ENCODE results near the gene NEAT1.
A peak's percentile ranks its signal among the peaks of the same experiment; 100 is the strongest.

The NEAT1 gene

DNA sequence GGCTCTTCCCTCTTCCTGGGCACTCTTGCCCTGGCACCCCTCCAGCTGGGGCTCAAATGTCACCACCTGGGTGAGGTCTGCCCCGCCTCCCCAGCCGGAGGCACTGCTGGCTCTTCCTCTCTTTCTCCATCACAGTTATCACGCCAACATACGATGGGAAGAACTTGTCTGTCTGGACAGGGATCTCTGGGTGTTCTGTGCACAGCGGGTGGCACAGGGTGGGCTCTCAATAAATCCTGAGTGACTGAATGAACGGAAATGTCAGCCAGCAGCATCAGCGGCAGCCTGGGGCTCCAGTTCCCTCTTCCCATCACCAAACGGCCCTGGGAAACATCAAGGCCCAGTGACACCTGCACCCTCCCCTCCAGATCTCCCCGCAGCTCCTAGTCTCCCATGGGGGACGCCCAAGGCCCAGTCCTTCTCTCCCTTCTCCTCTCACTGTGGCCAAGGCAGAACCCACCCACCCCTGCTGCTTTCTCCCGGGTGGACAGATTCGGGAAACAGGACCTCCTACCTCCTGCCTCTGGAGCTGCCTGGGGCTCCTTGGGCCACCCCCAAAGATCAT is 39.7 kb upstream of the NEAT1 start:
- H3K4me3 Mint-ChIP-seq, result peak overlapping the region; percentile 89
- H3K36me3 Mint-ChIP-seq (ENCODE audit: low read depth), result no peaks in the 10 kb centered on the region
- H3K4me1 Mint-ChIP-seq (ENCODE audit: low read depth), result peaks cover 68% of the 10 kb centered on the region
- H3K27me3 Mint-ChIP-seq, result no peaks in the 10 kb centered on the region
- no peaks in the 10 kb centered on the region for H3K9me3 Mint-ChIP-seq
- H3K27ac Mint-ChIP-seq, result peak overlapping the region; percentile 99

DNA sequence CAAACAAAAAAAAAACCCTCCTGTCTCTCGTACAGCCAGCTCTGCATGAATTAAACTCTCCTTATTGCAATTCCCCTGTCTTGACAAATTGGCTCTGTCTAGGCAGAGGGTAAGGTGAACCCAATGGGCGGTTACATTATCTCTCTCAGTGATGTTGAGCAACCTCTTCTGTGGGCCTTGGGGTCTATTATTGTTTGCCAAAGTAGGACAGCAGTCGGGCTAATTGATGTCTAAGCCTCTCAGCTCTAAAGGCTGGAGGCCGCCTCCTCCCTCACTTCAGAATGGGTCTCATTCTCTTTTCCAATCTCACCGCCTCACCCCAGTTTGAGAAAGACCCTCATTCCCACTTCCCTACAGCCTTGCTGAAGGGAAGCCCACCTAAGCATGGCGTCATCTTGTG is 38.8 kb upstream of the NEAT1 start:
- H3K4me3 Mint-ChIP-seq, result peak overlapping the region; percentile 59
- peaks cover 77% of the 10 kb centered on the region for H3K4me1 Mint-ChIP-seq (ENCODE audit: low read depth)
- no peaks in the 10 kb centered on the region for H3K9me3 Mint-ChIP-seq
- peak overlapping the region; percentile 99 for H3K27ac Mint-ChIP-seq
- H3K27me3 Mint-ChIP-seq, result no peaks in the 10 kb centered on the region
- peaks cover 2% of the 10 kb centered on the region for H3K36me3 Mint-ChIP-seq (ENCODE audit: low read depth)

DNA sequence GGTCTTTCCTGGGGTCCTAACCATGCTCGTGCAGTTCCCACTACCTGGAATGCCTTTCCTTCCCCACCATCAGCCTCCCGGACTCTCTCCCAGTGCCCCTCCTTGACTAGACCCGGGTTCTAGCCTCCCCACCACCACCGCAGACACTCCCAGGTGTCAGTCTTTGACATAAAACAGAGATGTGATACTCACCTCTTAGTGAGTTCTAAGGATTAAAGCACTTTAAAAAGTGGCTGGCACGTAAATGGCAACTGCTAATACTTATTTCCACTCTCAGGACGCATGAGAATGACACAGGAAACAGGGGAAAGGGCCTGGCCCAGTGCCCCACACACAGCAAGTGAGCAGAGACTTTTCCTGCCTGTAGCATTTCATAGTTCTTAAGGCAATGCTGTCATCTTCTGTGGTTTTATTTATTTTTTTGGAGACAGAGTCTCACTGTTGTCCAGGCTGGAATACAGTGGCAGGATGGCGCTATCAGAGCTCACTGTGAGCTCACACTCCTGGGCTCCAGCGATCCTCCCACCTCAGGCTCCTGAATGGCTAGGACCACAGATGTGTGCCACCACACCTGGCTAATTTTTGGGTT is 38.2 kb upstream of the NEAT1 start:
- Mint-ChIP-seq H3K4me3 (peak overlapping the region; percentile 59), H3K4me1 (ENCODE audit: low read depth) (peaks cover 83% of the 10 kb centered on the region), H3K36me3 (ENCODE audit: low read depth) (peaks cover 6% of the 10 kb centered on the region), H3K27ac (peak overlapping the region; percentile 99), H3K9me3 (no peaks in the 10 kb centered on the region), H3K27me3 (no peaks in the 10 kb centered on the region)

DNA sequence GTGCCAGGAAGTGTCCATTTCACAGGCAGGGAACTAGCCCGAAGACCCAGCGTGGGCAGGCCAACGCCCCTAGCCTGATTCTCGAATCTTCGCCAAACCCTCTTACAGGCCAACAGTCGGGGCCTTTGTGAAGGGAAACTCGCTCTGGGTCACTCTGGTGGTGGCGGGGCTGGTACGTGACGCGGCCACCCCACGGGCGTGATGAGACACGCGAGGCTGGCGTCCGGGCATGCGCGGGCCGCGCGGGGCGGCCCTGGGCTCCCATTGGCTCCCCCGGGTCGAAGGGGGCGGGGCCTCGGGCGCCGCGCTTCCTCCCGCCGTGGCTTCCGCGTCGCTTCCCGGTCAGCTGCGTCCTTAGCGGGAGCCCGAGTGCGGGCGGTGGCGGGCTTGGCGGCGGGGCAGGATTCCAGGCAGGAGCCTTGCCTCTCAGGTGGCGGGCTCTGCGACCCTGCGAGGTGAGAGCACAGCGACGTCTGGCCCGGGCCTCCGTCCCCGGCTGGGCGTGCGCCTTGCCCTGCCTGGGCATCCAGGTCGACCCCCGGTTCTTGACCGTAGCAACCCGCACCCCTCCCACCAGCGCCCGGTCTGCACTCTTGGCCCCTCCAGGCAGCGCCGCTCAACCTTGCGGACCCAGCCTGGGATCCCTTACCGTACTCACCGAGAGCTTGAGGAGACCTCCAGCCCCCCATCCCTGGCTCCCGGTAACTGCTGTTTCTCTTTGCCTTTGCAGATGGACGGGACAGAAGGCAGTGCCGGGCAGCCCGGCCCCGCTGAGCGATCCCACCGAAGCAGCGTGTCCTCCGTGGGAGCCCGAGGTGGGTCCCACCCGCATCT is 36.1 kb upstream of the NEAT1 start, which contains the start of gene FRMD8:
Gene FRMD8, plus strand, starts transcription at position 331 of the 834 bp plus-strand sequence. Its CDS starts 400 bp downstream, at position 731.
- Mint-ChIP-seq H3K9me3 (no peaks in the 10 kb centered on the region), H3K4me1 (ENCODE audit: low read depth) (peaks cover 90% of the 10 kb centered on the region), H3K27me3 (no peaks in the 10 kb centered on the region), H3K27ac (peak within 1 kb of the TSS; percentile 99), H3K36me3 (ENCODE audit: low read depth) (peaks cover 6% of the 10 kb centered on the region), H3K4me3 (peak within 1 kb of the TSS; percentile 91)

- Mint-ChIP-seq H3K27me3 (no peaks in the 10 kb centered on the region), H3K27ac (no peak overlapping the region), H3K36me3 (ENCODE audit: low read depth) (peaks cover 11% of the 10 kb centered on the region), H3K4me1 (ENCODE audit: low read depth) (peaks cover 70% of the 10 kb centered on the region), H3K9me3 (no peaks in the 10 kb centered on the region), H3K4me3 (peak overlapping the region; percentile 91)
Observed at GRCh38 chr11:65388731-65389130, 33.9 kb upstream of the NEAT1 start.

GRCh38 chr11:65389294-65389980 is 33.2 kb upstream of the NEAT1 start:
- Mint-ChIP-seq H3K27me3 (no peaks in the 10 kb centered on the region), H3K4me1 (ENCODE audit: low read depth) (peaks cover 63% of the 10 kb centered on the region), H3K36me3 (ENCODE audit: low read depth) (peaks cover 11% of the 10 kb centered on the region), H3K4me3 (peak overlapping the region; percentile 91), H3K9me3 (no peaks in the 10 kb centered on the region), H3K27ac (peak overlapping the region; percentile 16)

- Mint-ChIP-seq H3K4me3 (no peak overlapping the region), H3K27me3 (no peaks in the 10 kb centered on the region), H3K9me3 (no peaks in the 10 kb centered on the region), H3K36me3 (ENCODE audit: low read depth) (peaks cover 11% of the 10 kb centered on the region), H3K27ac (no peak overlapping the region), H3K4me1 (ENCODE audit: low read depth) (peaks cover 54% of the 10 kb centered on the region)
Observed at GRCh38 chr11:65390099-65390941, 32.3 kb upstream of the NEAT1 start.

DNA sequence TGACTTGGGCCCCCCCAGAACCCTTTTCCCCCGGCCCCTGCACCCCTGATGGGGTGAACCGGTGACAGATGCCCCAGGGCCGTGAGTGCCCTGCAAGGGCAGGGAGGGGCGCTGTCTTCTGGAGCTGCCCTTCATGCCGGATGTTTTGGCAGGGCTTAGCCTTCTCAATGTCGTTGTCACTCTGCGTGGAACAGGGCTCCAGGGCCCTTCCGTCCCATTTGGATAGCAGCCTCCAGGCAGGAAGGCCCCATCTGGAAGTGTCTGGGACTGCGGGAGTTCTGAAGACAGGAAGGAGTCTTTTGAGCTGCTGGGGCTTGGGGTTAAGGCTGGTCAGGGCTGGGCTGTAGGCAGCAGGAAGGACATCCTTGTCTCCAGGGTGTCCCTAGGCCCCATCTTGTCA is 31.6 kb upstream of the NEAT1 start:
- no peak overlapping the region for H3K4me3 Mint-ChIP-seq
- H3K27ac Mint-ChIP-seq, result no peak overlapping the region
- H3K4me1 Mint-ChIP-seq (ENCODE audit: low read depth), result peaks cover 48% of the 10 kb centered on the region
- peaks cover 11% of the 10 kb centered on the region for H3K36me3 Mint-ChIP-seq (ENCODE audit: low read depth)
- H3K27me3 Mint-ChIP-seq, result no peaks in the 10 kb centered on the region
- no peaks in the 10 kb centered on the region for H3K9me3 Mint-ChIP-seq

DNA sequence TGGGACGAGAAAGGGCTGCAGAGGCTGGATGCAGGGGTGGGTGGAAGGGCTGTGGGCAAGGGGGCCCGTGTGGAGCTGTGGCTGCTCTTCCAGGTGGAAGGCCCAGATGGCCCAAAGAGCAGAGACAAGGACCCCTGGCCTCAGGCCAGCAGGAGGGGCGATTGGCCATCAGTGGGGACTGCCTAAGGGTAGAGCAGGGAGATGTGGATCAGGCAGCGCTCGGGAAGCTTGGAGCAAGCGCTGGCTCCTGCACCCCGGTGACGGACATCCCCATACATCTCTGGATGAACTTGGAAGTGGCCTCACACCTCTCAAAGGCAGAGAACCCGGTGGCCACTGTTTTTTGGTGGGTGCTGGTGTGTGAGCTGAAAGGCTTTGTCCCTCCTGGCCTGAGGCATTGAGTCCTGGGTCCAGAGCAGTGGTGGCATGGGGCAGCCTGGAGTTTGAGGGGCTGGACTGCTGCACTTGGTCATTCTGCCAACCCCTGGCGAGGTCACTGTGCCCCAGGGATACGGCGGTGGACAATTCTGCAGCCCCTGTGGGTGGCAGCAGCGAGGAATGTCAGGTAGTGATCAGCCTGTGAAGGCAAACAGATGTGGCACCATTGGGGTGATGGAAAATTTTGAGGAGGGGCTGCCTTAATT is 30.3 kb upstream of the NEAT1 start:
- no peaks in the 10 kb centered on the region for H3K9me3 Mint-ChIP-seq
- H3K27ac Mint-ChIP-seq, result no peak overlapping the region
- H3K4me1 Mint-ChIP-seq (ENCODE audit: low read depth), result peaks cover 37% of the 10 kb centered on the region
- H3K27me3 Mint-ChIP-seq, result no peaks in the 10 kb centered on the region
- H3K4me3 Mint-ChIP-seq, result no peak overlapping the region
- peaks cover 15% of the 10 kb centered on the region for H3K36me3 Mint-ChIP-seq (ENCODE audit: low read depth)

DNA sequence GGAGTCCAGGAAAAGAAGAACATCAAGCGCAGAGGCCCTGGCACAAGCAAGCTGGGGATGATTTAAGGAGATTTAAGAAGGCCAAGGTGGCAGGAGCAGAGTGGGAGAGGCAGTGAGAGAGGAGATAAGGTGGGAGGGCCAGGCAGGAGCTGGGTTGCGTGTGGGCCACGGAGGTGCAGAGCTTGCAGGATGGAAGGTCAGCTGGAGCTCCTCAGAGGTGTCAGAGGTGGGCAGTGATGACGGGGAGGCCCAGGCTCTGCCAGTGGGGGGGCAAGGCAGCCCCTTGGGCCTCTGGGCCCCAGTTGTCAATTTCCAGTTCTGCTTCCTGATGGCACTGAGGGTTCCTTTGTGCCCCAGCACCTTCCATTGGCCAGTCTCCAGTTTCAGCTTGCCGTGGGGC is 29.7 kb upstream of the NEAT1 start:
- no peak overlapping the region for H3K27ac Mint-ChIP-seq
- peaks cover 31% of the 10 kb centered on the region for H3K4me1 Mint-ChIP-seq (ENCODE audit: low read depth)
- no peaks in the 10 kb centered on the region for H3K27me3 Mint-ChIP-seq
- no peaks in the 10 kb centered on the region for H3K9me3 Mint-ChIP-seq
- no peak overlapping the region for H3K4me3 Mint-ChIP-seq
- H3K36me3 Mint-ChIP-seq (ENCODE audit: low read depth), result peaks cover 18% of the 10 kb centered on the region

DNA sequence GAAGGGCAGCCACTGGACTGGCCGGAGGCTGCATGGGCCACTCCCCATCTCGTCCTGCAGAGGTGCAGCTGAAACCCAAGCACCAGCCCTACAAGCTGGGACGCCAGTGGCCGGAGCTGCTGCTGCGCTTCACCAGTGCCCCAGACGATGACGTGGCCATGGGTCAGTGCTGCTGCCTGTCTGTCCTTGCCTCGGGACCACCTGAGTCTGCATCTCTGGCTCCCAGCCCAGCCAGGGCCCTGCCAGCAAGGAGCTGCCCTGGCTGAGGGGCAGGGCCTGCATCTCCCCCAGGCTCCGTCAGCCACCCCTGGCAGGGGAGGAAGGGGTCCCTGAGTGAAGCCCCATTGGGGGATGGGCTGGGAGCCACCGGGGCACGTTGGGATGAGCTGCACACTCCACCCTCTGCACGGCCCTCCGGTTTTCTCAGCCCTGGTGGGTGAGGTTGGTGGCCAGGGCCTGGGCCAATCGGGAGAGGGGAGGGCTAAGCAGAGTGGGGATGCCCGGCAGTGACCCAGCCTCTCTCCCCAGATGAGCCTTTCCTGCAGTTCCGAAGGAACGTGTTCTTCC is 29.0 kb upstream of the NEAT1 start:
- Mint-ChIP-seq H3K36me3 (ENCODE audit: low read depth) (peaks cover 24% of the 10 kb centered on the region), H3K4me3 (no peak overlapping the region), H3K27ac (no peak overlapping the region), H3K27me3 (no peaks in the 10 kb centered on the region), H3K9me3 (no peaks in the 10 kb centered on the region), H3K4me1 (ENCODE audit: low read depth) (peaks cover 24% of the 10 kb centered on the region)

GRCh38 chr11:65394125-65394536 is 28.5 kb upstream of the NEAT1 start:
- H3K27ac Mint-ChIP-seq, result no peak overlapping the region
- H3K4me1 Mint-ChIP-seq (ENCODE audit: low read depth), result peaks cover 18% of the 10 kb centered on the region
- H3K27me3 Mint-ChIP-seq, result no peaks in the 10 kb centered on the region
- H3K4me3 Mint-ChIP-seq, result no peak overlapping the region
- no peaks in the 10 kb centered on the region for H3K9me3 Mint-ChIP-seq
- peaks cover 20% of the 10 kb centered on the region for H3K36me3 Mint-ChIP-seq (ENCODE audit: low read depth)

DNA sequence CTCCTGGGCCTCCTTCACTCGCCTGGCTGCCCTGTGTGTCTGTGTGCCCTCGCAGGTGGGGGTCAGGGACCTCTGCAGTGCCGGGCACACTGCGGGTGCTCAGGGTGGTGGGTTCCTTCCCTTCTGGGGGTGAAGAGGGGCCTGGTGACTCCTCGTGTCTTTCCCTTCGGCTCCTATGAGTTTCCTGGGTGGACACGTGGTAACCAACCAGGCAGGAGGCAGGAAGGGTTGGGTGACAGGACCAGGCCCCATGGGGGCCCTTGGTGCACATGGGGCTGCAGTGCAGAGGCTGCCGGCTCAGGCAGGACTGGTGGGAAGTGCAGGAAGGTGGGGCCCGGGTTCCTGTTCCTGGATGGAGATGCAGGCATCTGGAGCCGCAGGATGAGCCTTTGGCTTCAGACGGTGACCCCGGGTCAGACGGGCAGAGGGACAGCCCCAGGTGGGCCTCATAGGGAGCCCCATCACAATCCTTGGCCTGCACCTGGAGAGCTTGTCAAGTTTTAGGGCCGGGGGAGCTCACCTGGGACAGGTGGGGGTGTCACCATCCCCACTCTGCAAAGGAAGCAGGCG is 26.6 kb upstream of the NEAT1 start:
- Mint-ChIP-seq H3K9me3 (no peaks in the 10 kb centered on the region), H3K27ac (no peak overlapping the region), H3K36me3 (ENCODE audit: low read depth) (peaks cover 20% of the 10 kb centered on the region), H3K4me1 (ENCODE audit: low read depth) (peaks cover 2% of the 10 kb centered on the region), H3K27me3 (no peaks in the 10 kb centered on the region), H3K4me3 (no peak overlapping the region)

Measured in stimulated activated naive CD8-positive, alpha-beta T cell treated with anti-CD3 and anti-CD28 coated beads, Interleukin-15, Interleukin-2, amounts not matched to agents 100 ng/mL and 50 ng/mL, for 24 hours (primary cell).